SU-DHL-6 (cell line): ENCODE measurements around the gene ATP6V1B1.

ENCODE experiments used
- H2AFZ ChIP-seq: fragments of 200-600 bp; sonication (generic); 2 replicates; pipeline ENCODE4 v1.6.1; 2014; ENCODE audit warnings: low read depth, mild to moderate bottlenecking, moderate library complexity, mixed read lengths, antibody characterized with exemption, low read length; ENCODE audit not compliant: severe bottlenecking
- H3F3A ChIP-seq: fragments of 200-600 bp; shearing (Covaris generic); 2 replicates; pipeline ENCODE4 v1.6.0; 2016; ENCODE audit warnings: antibody characterized with exemption, mild to moderate bottlenecking; ENCODE audit not compliant: insufficient read depth
- H3K27ac ChIP-seq: fragments of 200-600 bp; sonication (generic); 2 replicates; pipeline ENCODE4 v1.5.1; 2016; ENCODE audit warnings: low read depth, mild to moderate bottlenecking, low read length, moderate library complexity, mixed read lengths
- H3K27me3 ChIP-seq: fragments of 200-600 bp; sonication (generic), shearing (Covaris generic); 2 replicates; pipeline ENCODE4 v1.6.0; 2014; ENCODE audit warnings: mild to moderate bottlenecking, low read length
- H3K36me3 ChIP-seq: fragments of 200-600 bp; sonication (generic); 2 replicates; pipeline ENCODE4 v1.6.1; 2014; ENCODE audit warnings: mild to moderate bottlenecking, low read length, mixed read lengths
- H3K4me2 ChIP-seq: fragments of 300-600, 200-600 bp; shearing (Covaris generic), sonication (generic); 2 replicates; pipeline ENCODE4 v1.6.0; 2014; ENCODE audit warnings: low read length, low read depth, mild to moderate bottlenecking; ENCODE audit not compliant: poor library complexity, severe bottlenecking
- H3K4me3 ChIP-seq: fragments of 200-600 bp; sonication (generic); 2 replicates; pipeline ENCODE4 v1.5.1; 2014; ENCODE audit warnings: antibody characterized with exemption, low read length, mild to moderate bottlenecking, mixed read lengths; ENCODE audit not compliant: insufficient read depth, poor library complexity, severe bottlenecking
- H3K79me2 ChIP-seq: fragments of 200-600 bp; sonication (generic); 2 replicates; pipeline ENCODE4 v1.6.1; 2014; ENCODE audit warnings: mild to moderate bottlenecking, low read length, moderate library complexity; ENCODE audit not compliant: insufficient read depth
- H3K9ac ChIP-seq: fragments of 200-600 bp; sonication (generic); 2 replicates; pipeline ENCODE4 v1.7.0; 2014; ENCODE audit warnings: mild to moderate bottlenecking, low read length
- H3K9me2 ChIP-seq: fragments of 200-600 bp; sonication (generic); replicated peaks from 2 replicates; pipeline ENCODE4 v1.6.1; 2014; ENCODE audit warnings: low read length; ENCODE audit not compliant: insufficient read depth
- H3K9me3 ChIP-seq: fragments of 200-600 bp; sonication (generic); 2 replicates; pipeline ENCODE4 v1.6.1; 2014; ENCODE audit warnings: low read length, mixed read lengths; ENCODE audit not compliant: insufficient read depth
- H4K20me1 ChIP-seq: fragments of 200-600 bp; sonication (generic); 2 replicates; pipeline ENCODE4 v1.6.1; 2014; ENCODE audit warnings: low read depth, mild to moderate bottlenecking, antibody characterized with exemption, low read length, moderate library complexity, mixed read lengths
- CTCF ChIP-seq: fragments of 200-600 bp; sonication (generic); IDR thresholded peaks from one replicate; pipeline ENCODE4 v1.5.1; 2017; ENCODE audit warnings: antibody characterized with exemption, mild to moderate bottlenecking, low read length, moderate library complexity; ENCODE audit not compliant: insufficient read depth, poor library complexity, severe bottlenecking
- EZH2phosphoT487 ChIP-seq: fragments of 200-600 bp; sonication (generic), shearing (Covaris generic); conservative IDR thresholded peaks from 2 replicates; pipeline ENCODE4 v1.6.1; 2018; ENCODE audit warnings: mild to moderate bottlenecking, antibody characterized with exemption, low read length, moderate library complexity, mixed read lengths

The ATP6V1B1 gene

GRCh38 chr2:70907130-70908057 lies 28.3 kb upstream of the ATP6V1B1 start:
- TF ChIP-seq CTCF (no peak), EZH2phosphoT487 (no peak)
- no peak overlapping the region for H3K27ac ChIP-seq
- H3K4me2 ChIP-seq = no peak overlapping the region
- no peak overlapping the region for H3K9ac ChIP-seq
- no peaks in the 10 kb centered on the region for H3K9me3 ChIP-seq
- no peaks in the 10 kb centered on the region for H3K27me3 ChIP-seq
- H2AFZ ChIP-seq = no peak overlapping the region
- H3K4me3 ChIP-seq = no peak overlapping the region
- no peaks in the 10 kb centered on the region for H3F3A ChIP-seq
- H3K79me2 ChIP-seq = no peaks in the 10 kb centered on the region
- no peaks in the 10 kb centered on the region for H3K36me3 ChIP-seq
- H3K9me2 ChIP-seq = no peaks in the 10 kb centered on the region
- H4K20me1 ChIP-seq = no peaks in the 10 kb centered on the region

DNA sequence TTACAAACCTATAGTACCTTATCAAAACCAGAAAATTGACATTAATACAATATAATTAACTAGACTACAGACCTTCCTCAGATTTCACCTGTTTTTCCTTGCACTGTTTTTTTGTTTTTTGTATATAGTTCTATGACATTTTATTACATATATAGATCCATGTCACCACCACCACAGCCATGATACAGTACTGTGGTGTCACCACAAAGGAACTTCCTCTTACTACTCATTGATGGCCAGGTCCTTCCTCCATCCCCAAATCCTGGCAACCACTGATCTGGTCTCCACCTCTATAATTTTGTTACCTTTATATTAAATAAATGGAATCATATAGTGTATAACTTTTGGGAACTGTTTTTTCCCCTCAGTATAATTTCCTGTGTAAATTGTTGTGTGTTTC lies 19.4 kb upstream of the ATP6V1B1 start:
- Histone ChIP-seq H3K9ac (no peak overlapping the region), H3K9me3 (no peaks in the 10 kb centered on the region), H3K4me2 (no peak overlapping the region), H3K9me2 (no peaks in the 10 kb centered on the region), H3K79me2 (no peaks in the 10 kb centered on the region), H3K4me3 (no peak overlapping the region), H3F3A (no peaks in the 10 kb centered on the region), H2AFZ (no peak overlapping the region), H4K20me1 (no peaks in the 10 kb centered on the region), H3K36me3 (no peaks in the 10 kb centered on the region), H3K27me3 (no peaks in the 10 kb centered on the region), H3K27ac (no peak overlapping the region)
- TF ChIP-seq EZH2phosphoT487 = no peak
- no peak for TF ChIP-seq CTCF

DNA sequence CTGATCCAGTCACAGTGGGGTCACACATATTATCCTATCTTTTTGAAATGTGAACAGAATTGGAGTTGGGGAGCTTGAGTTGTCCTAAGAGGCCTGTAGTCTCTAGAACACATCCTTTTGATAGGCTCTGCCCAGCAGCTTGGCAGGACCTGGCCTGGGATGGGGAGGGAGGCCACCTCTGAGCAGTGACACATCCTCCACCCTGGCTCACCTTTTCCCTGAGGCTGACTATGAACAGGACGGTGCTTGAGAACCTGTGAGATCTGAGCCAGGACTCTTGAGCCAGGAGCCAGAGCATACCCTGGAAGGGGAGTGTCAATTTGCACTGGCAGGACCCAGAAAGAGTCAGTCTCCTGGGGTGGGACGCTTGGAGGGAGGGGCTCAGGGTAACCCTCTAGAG lies 17.7 kb upstream of the ATP6V1B1 start:
- Histone ChIP-seq H3K9me3 (no peaks in the 10 kb centered on the region), H2AFZ (no peak overlapping the region), H3K4me3 (no peak overlapping the region), H3K27me3 (no peaks in the 10 kb centered on the region), H3K9ac (no peak overlapping the region), H4K20me1 (no peaks in the 10 kb centered on the region), H3K79me2 (no peaks in the 10 kb centered on the region), H3K27ac (no peak overlapping the region), H3F3A (no peaks in the 10 kb centered on the region), H3K4me2 (no peak overlapping the region), H3K9me2 (no peaks in the 10 kb centered on the region), H3K36me3 (no peaks in the 10 kb centered on the region)
- TF ChIP-seq CTCF (no peak), EZH2phosphoT487 (no peak)
